Gastroesophageal sphincter (tissue), 4 donors: ENCODE results near the gene RHOH. TPM values are rescaled to one million over a fixed set of nuclear protein-coding genes. Genes with fewer than 3 reads are reported as not detected.

Source experiments
- ATAC-seq: fragments of 150-250 bp; one replicate; pipeline ENCODE4 v1.9.1; 2016; ENCODE audit warnings: mild to moderate bottlenecking, moderate library complexity
- H3K27ac ChIP-seq, 4 donors: fragments of 200-600 bp; sonication (generic) in 3 of 4; 1 replicate in 3 of 4; 2 replicates in 1 of 4; pipeline ENCODE4 v1.5.1; 2016 to 2019
- H3K27me3 ChIP-seq: fragments of 200-600 bp; sonication (generic); one replicate; pipeline ENCODE4 v1.5.1; 2019
- H3K36me3 ChIP-seq, 2 donors: fragments of 200-600 bp; sonication (generic); one replicate each; pipeline ENCODE4 v1.5.1; 2019; ENCODE audit warnings: control low read depth in 1 of 2
- H3K4me1 ChIP-seq, 3 donors: fragments of 200-600 bp; sonication (generic); 1 replicate in 2 of 3; 2 replicates in 1 of 3; pipeline ENCODE4 v1.5.1; 2016 to 2019; ENCODE audit warnings: control low read depth in 2 of 3
- H3K4me3 ChIP-seq, 2 donors: fragments of 200-600 bp; sonication (generic); one replicate each; pipeline ENCODE4 v1.5.1; 2019; ENCODE audit warnings: mild to moderate bottlenecking in 1 of 2, moderate library complexity in 1 of 2
- H3K9me3 ChIP-seq, 3 donors: fragments of 200-600 bp; sonication (generic); one replicate each; pipeline ENCODE4 v1.5.1; 2017 to 2019; ENCODE audit warnings: control low read depth in 2 of 3
- EP300 ChIP-seq: sonication (generic); formaldehyde crosslinking; IDR thresholded peaks from one replicate; pipeline ENCODE4 v1.6.1; 2017; ENCODE audit warnings: antibody characterized with exemption, mild to moderate bottlenecking
- POLR2A ChIP-seq, 2 donors: fragments of 450-650 bp; IDR thresholded peaks; one replicate each; pipeline ENCODE4 v1.6.1; 2017; ENCODE audit warnings: antibody characterized with exemption in 2 of 2, mild to moderate bottlenecking in 2 of 2, moderate library complexity in 1 of 2
- POLR2AphosphoS5 ChIP-seq: sonication (generic); formaldehyde crosslinking; IDR thresholded peaks from one replicate; pipeline ENCODE4 v1.6.1; 2017; ENCODE audit warnings: antibody characterized with exemption
- WGBS, 2 donors: methylation state at CpG; one replicate each; pipeline ENCODE4 v1.1.5; 2018; ENCODE audit warnings: low coverage in 1 of 2; 5-methylcytosine and 5-hydroxymethylcytosine counted together
- total RNA-seq, 4 donors: library from RNA; depleted of rRNA; stranded (reverse); fragments of >200 nt; gene quantifications; one replicate each; pipeline ENCODE4 v1.1.0, GENCODE V29; 2016
- TF ChIP-seq, protein P1 (sequence below), 4 experiments: fragments of 200-600 bp in 2 of 4; fragments of 450-650 bp in 2 of 4; sonication (generic) in 1 of 4; IDR thresholded peaks; one replicate each; pipeline ENCODE4 v1.5.1; 2017 to 2019; ENCODE audit warnings: antibody characterized with exemption in 4 of 4, mild to moderate bottlenecking in 2 of 4, moderate library complexity in 2 of 4

RHOH gene
- total RNA-seq, 4 donors from 2014 or later, result 0.42 to 4.4 (median 1.0) TPM

DNA sequence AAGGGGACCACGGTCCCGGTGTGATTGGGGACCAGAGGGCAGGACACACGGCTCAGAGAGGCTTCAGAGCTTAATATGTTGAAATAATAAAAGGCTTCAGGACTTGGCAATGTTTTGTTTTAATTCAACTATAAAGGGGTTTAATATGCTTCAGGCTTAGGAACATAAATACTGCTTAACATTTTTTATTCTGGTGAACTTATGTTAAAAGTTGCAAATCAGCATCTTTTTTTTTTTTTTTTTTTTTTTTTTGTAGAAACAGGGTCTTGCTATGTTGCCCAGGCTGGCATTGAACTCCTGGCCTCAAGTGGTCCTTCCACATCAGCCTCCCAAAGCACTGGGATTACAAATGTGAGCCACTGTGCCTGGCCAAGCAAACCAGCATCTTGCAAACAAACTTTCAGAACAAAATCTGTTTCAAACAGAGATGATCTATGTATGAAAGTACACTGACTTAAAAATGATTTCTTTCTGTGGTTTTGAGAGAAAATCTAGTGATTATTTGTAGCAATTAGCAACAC, 37.7 kb downstream of the RHOH start:
- H3K36me3 ChIP-seq, result no peaks in the 10 kb centered on the region
- H3K9me3 ChIP-seq, result no peaks in the 10 kb centered on the region
- 91 to 93% methylated on average over 2 to 3 of the region's 3 CpGs for WGBS, 2 donors
- H3K27me3 ChIP-seq, result no peaks in the 10 kb centered on the region
- no peak overlapping the region for H3K27ac ChIP-seq
- no peak for ATAC-seq
- no peaks in the 10 kb centered on the region for H3K4me1 ChIP-seq
- TF ChIP-seq POLR2AphosphoS5, result no peak
- no peak for TF ChIP-seq EP300
- TF ChIP-seq, protein P1, sequence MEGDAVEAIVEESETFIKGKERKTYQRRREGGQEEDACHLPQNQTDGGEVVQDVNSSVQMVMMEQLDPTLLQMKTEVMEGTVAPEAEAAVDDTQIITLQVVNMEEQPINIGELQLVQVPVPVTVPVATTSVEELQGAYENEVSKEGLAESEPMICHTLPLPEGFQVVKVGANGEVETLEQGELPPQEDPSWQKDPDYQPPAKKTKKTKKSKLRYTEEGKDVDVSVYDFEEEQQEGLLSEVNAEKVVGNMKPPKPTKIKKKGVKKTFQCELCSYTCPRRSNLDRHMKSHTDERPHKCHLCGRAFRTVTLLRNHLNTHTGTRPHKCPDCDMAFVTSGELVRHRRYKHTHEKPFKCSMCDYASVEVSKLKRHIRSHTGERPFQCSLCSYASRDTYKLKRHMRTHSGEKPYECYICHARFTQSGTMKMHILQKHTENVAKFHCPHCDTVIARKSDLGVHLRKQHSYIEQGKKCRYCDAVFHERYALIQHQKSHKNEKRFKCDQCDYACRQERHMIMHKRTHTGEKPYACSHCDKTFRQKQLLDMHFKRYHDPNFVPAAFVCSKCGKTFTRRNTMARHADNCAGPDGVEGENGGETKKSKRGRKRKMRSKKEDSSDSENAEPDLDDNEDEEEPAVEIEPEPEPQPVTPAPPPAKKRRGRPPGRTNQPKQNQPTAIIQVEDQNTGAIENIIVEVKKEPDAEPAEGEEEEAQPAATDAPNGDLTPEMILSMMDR (IDR thresholded peaks at IDR 0.05), result no peak
- TF ChIP-seq POLR2A (IDR thresholded peaks at IDR 0.05), result no peak
- no peak overlapping the region for H3K4me3 ChIP-seq

DNA sequence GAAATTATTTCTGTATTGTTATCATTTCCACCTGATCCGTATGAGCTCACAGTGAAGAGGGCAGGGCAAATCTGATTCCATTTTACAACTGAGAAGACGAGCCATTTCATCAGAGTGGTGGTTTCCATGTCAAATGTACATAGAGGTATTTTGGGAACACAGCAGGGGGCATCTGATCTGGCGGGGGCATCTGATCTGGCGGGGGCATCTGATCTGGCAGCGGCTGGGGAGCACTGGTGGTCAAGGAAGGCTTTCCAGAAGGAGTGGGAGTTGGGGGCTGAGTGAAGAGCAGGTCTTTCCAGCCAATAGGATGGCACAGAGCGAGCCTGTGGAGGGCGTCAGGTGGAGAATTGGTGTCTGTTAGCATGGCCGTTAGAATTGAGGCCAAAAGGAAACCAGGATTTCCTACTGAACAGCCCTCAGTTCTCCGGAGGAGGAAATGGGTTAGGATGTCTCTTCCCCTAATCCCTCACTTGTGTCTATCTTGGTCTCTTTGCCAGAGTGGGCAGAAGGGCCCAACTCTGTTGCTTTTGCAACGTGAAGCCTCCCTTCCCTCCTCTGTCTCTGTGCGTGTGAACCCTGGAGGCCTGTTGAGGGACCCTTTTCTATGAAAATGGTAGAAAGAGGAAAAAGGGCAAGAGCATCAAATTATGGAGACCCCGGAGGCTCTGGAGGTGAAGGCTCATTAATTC, 41.3 kb downstream of the RHOH start:
- H3K27me3 ChIP-seq, result no peaks in the 10 kb centered on the region
- H3K4me3 ChIP-seq, result no peak overlapping the region
- no peak for TF ChIP-seq EP300
- TF ChIP-seq, protein P1 (IDR thresholded peaks at IDR 0.05), result no peak
- peak in 1 of 2 donors; percentile 3 for TF ChIP-seq POLR2A (IDR thresholded peaks at IDR 0.05)
- TF ChIP-seq POLR2AphosphoS5, result no peak
- ATAC-seq, result no peak
- no peaks in the 10 kb centered on the region for H3K4me1 ChIP-seq
- no peaks in the 10 kb centered on the region for H3K36me3 ChIP-seq
- no peak overlapping the region for H3K27ac ChIP-seq
- no peaks in the 10 kb centered on the region for H3K9me3 ChIP-seq
- WGBS, 2 donors, result 77 to 90% methylated on average over 3 to 7 of the region's 12 CpGs

DNA sequence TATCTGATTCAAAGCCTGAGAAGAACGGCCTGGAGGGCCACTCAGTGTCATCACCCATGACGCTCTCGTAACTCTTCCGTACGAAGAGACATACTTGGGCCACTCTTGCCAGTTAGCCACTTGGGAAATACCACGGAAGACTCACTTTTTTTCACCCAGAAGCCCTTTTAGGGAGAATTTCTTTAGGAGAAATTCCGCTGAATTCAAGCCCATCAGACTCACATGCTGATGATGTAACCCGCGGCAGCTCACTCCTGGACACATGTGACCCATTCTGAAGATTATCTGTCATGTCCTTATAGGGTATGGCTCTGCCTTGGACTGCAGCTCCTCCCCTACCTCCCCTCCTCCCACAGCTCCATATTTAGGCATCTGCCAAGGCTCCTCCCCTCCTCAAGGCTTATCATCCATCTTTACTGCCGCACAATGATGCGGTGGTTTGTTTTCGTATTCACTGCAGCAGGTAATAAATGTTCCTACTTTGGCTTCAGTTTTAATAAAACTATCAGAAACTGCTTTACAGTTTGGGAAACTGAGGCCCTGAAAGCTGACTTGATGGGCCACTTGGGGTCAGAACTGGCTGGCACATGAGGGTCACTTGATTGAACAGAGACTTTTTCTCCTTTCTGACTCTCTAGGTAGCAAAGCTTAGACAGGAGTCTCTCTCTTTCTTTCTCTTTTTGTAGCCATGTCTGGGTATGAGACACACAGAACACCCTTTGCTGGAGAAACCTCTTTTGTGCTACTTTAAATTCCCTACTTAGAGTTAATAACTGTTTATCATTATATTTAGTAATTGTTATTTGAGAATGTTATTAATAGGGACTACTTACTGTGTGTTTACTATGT, 42.1 kb downstream of the RHOH start:
- Histone ChIP-seq H3K27me3 (no peaks in the 10 kb centered on the region), H3K4me3 (no peak overlapping the region), H3K4me1 (no peaks in the 10 kb centered on the region), H3K36me3 (no peaks in the 10 kb centered on the region), H3K27ac (no peak overlapping the region), H3K9me3 (no peaks in the 10 kb centered on the region)
- TF ChIP-seq POLR2A (IDR thresholded peaks at IDR 0.05) (no peak), POLR2AphosphoS5 (no peak), EP300 (no peak)
- TF ChIP-seq, protein P1 (IDR thresholded peaks at IDR 0.05), result no peak
- WGBS, 2 donors, result 77 to 97% methylated on average over 6 to 8 of the region's 12 CpGs
- no peak for ATAC-seq

DNA sequence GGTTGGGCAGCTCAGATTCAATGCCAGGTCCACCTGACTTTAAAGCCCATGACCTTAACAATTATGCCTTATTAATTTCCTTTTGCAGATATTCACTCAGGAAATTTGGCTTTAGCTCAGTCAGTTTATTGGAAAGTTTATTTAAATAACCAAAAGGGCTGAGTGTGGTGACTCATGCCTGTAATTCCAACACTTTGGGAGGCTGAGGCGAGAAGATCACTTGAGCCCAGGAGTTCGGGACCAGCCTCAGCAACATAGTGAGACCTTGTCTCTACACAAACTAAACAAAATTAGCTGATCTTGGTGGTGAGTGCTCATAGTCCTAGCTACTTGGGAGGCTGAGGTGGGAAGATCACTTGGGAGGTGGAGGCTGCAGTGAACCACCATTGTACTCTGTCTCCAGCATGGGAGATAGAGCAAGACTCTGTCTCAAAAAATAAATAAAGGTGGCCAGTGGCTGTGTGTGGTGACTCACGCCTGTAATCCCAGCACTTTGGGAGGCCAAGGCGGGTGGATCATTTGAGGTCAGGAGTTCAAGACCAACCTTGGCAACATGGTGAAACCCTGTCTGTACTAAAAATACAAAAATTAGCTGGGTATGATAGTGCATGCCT, 43.3 kb downstream of the RHOH start:
- H3K27ac ChIP-seq, result no peak overlapping the region
- no peaks in the 10 kb centered on the region for H3K4me1 ChIP-seq
- no peaks in the 10 kb centered on the region for H3K27me3 ChIP-seq
- TF ChIP-seq POLR2AphosphoS5 (no peak), EP300 (no peak), POLR2A (IDR thresholded peaks at IDR 0.05) (no peak)
- TF ChIP-seq, protein P1 (IDR thresholded peaks at IDR 0.05), result no peak
- H3K9me3 ChIP-seq, result no peaks in the 10 kb centered on the region
- no peak for ATAC-seq
- H3K4me3 ChIP-seq, result no peak overlapping the region
- no peaks in the 10 kb centered on the region for H3K36me3 ChIP-seq
- WGBS, 2 donors, result 86 to 100% methylated on average over 2 of the region's 4 CpGs
